ENCODE results near the gene TM9SF1.

TM9SF1 gene

DNA sequence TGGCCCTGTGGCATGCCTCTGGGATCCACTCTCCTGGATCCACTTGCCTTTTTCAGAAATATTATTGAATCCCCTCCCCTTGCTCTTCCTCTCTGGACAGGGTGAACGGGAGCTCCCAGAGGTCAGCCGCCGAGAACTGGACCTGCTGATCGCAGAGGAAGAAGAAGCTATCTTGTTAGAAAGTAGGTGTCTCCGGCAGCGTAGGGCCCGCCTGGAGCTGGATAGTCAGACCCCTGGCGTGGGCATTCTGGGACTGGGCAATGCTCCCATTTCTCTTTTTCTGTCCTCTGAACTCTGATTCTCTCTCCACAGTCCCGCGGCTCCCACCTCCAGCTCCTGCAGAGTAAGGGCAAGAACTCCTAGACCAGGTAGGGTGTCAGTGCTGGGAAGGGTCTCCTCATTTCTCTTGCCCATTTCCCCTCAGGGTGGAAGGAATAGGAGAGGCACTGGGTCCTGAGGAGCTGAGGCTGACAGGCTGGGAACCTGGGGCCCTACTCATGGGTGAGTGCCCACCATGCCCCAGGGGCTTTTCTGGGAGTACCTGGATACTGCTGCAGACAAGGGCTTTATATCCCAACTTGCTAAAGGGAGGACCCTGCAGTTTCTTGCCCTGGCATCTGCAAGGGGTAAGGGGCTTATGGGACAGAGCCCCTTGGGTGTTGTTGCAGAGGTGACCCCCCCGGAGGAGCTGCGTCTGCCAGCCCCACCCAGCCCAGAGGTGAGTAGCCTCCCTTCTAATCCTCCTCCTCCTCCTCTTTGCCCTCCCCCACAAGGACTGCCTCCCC, 18.0 kb downstream of the TM9SF1 start:
- DNase-seq: no peak

DNA sequence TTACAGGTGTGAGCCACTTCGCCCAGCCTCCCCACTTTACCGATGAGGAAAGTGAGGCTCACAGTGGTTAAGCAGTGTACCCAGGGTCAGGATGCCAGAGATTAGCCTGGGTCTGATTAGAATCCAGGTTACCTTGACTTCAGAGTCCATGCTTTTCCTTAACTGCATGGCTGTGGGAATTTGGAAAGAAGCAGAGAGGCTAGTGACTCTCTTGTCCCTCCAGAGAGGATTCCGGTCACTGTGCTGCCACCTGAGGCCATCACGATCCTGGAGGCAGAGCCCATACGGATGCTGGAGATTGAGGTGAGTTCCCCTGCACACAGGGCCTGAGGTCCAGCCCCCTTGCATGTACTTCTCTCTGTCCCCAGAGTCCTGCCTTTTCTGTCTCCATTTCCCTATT, 18.6 kb downstream of the TM9SF1 start:
- DNase-seq: no peak

DNA sequence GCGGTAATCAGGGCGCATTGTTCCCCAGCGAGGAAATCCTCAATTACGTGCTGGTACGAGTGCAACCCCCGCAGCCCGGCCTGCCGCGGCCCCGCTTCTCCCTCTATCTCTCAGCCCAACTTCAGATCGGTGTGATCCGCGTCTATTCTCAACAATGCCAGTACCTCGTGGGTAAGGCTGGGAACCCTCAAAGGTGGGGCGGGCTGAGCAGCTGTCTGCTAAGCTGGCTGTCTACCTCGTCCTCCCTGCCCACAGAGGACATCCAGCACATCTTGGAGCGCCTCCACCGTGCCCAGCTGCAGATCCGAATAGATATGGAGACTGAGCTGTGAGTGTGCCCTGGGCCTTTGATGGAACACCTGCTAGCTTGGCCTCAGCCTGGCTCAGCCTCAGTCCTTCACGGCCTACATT, 22.4 kb downstream of the TM9SF1 start:
- no peak for DNase-seq

DNA sequence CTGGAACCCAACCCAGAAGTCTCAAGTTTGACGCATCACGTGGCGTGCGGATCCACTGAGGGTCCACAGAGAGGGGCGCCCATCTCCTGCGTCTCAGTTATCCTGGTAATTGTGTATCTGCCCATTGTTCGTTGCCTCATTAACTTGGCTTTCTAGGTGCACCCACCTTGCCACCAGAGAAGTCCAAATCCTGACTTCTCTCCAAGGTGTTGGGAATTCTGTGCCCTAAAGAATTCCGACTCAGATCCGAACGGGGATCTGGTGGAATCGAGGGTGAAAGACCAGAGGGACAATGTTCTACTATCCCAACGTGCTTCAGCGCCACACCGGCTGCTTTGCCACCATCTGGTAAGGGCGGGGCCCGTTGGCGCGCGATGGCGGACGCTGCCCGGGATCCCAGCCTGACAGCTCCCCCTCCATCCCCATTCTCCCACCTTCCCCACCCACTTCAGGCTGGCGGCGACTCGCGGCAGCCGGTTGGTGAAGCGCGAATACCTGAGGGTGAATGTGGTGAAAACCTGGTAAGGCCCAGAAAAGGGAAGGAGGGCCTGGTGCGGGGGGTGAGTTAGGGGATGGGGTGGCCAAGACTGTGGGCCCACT, 22.9 kb downstream of the TM9SF1 start:
- DNase-seq: no peak

DNA sequence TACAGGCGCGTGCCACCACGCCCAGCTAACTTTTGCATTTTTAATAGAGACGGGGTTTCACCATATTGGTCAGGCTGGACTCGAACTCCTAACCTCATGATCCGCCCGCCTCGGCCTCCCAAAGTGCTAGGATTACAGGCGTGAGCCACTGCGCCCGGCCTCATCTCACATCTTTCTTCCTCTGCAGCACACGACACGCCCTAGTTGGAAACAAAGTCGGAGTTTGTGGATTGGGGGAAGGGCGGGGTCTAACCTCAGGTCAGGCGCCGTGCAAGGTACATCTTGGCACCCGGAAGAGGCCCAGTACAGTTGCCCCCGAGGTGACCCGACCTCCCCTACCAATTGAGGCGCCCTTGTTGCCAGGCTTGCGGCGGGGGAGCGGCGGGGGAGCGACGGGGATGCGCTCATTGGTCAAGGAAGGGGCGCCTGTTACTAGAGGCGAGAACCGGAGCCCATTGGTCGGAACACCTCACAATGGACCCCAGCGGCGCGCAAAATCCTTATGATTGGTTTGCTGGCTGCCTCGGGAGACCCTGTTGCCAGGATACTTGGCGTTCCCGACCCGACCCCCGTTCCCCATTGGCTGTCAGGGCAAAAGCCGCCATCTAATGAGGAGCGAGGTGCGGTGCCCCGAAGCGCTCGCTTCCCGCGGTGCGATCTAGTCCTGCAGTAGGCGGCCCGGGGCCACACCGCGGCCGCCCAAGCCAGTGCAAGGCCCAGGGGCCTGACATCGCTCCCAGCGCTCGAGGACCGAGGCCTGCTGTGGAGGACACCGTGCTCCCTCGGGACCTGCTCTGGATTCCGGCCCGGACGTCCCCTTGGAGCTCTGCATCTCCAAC, 23.6 kb downstream of the TM9SF1 start, which contains the start of gene REC8:
Gene REC8 (plus strand): TSS at position 659 of the 839 bp plus-strand sequence. CDS start 473 bp downstream, outside the sequence.
- DNase-seq: peak; percentile 74

DNA sequence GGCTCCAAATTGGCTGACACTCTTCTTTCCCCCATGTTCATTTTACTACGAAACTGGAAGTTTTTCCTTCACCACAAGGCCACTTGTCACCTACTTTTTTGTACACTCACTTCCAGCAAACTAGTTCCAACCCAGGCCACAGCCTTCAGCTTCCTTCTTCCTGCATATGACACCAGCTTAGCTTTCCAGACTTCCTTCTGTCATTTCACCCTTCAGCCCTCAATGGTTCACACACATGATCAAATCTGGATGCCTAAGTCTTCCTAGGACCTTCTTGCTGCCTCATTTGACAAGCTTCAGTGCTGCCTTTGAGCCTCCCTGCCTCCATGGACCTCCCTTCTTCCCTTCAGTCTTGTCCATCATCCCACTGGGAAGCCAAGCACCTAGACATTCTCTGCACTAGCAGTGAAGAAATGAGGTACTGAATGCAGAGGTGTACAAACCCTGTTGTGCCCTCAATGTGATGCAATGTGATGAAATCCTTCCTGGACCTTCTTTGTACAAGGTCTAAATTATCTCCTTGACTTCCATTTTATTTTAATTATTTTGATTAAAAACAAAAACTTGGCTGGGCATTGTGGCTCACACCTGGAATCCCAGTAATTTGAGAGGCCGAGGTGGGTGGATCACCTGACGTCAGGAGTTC, 27.6 kb downstream of the TM9SF1 start:
- DNase-seq: no peak

DNA sequence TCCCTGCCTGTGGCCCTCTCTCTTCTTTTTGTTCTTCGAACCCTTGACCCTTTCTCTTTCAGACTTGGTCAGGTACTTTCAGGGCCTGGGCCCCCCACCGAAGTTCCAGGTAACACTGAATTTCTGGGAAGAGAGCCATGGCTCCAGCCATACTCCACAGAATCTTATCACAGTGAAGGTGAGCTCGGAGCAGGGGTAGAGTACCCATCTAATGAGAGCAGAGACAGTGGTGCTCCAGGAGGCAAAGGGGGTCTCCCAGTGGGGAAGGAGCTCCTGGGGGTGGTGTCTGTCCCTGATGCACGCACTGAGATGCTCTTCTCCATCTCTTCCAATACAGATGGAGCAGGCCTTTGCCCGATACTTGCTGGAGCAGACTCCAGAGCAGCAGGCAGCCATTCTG, 29.5 kb downstream of the TM9SF1 start:
- DNase-seq: no peak

DNA sequence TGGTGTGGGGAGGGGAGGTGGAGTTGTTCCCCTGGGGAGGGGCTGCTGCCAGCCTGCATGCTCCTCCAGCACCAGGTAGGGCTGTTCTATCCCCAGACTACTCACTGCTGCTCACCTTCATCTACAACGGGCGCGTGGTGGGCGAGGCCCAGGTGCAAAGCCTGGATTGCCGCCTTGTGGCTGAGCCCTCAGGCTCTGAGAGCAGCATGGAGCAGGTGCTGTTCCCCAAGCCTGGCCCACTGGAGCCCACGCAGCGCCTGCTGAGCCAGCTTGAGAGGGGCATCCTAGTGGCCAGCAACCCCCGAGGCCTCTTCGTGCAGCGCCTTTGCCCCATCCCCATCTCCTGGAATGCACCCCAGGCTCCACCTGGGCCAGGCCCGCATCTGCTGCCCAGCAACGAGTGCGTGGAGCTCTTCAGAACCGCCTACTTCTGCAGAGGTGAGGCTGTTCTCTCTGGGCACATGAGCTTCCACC, 30.7 kb downstream of the TM9SF1 start:
- DNase-seq: no peak

DNA sequence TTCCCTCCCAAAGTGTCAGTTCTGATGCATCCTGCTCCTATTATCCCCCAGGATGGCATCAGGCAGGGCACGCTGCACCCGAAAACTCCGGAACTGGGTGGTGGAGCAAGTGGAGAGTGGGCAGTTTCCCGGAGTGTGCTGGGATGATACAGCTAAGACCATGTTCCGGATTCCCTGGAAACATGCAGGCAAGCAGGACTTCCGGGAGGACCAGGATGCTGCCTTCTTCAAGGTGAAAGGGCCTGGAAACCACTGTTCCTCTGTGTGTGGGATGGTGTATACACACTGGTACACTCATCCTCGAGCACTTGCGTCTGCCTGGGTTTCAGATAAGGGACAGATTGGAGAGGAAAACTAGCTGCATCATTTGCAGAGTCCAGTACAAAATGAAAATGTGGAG, 33.1 kb downstream of the TM9SF1 start:
- DNase-seq: no peak

DNA sequence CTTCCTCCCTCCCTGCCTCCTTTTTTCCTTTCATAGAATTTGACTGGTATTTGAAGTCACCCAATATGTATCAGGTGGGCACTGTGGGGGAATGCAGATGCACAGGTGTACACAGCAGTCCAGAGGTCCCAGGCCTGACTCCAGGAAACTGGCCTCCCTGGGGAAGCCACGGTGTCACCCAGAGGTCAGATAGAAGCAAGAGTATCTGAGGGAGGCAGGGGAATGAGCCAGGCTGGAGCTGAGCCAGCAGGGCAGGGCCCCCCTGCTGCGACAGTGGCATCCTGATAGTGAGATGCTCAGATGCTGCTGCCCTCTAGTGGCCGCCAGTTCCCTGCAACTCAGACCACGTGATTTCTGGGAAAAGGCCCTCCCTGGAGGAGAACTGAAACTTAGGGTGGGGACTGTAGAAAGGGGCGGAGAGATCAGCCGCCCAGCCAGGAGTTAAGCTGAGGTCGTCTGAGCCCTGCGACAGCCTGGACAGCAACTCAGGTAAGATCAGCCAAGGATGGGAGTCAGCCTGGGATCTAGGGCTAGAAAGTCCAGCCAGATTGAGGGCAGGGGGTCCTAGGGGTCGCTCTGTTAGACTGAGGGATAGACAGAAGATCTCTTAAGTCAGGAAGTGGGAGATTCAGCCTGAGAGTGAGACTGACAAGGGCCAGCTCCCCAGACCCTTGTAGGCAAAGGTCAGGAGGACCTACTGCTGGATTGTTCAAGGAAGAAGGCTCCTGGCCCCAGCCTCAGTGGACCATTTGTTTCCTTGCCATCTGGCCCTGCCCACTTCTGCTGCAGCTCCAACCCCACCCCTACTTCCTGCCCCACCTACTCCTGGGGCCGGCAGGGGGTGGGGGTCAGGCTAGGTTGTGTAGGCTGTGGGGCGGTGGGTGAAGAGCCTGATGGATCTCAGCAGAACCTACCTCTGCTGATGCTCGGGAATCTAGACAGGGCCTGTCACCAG, 34.1 kb downstream of the TM9SF1 start, which contains the start of gene IRF9:
Gene IRF9 (plus strand): TSS at position 416 of the 955 bp plus-strand sequence. CDS start 880 bp downstream, outside the sequence.
- peak; percentile 99 for DNase-seq

DNA sequence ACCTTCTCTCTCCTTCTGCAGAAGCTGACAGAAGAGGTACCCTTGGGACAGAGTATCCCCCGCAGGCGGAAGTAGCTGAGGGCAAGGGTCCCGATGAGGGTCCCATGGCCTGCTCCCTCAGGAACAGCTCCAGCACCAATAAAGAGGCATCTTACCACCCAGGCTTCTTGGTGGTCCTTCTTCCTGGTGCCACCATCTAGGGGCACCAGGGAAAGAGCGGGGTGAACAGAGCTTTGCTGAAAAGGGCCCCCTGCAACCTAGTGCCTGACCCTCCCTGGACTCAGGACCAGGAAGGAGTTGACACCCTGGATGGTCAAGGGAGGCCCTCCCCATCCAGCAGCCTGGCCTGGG, 34.8 kb downstream of the TM9SF1 start:
- DNase-seq: no peak

DNA sequence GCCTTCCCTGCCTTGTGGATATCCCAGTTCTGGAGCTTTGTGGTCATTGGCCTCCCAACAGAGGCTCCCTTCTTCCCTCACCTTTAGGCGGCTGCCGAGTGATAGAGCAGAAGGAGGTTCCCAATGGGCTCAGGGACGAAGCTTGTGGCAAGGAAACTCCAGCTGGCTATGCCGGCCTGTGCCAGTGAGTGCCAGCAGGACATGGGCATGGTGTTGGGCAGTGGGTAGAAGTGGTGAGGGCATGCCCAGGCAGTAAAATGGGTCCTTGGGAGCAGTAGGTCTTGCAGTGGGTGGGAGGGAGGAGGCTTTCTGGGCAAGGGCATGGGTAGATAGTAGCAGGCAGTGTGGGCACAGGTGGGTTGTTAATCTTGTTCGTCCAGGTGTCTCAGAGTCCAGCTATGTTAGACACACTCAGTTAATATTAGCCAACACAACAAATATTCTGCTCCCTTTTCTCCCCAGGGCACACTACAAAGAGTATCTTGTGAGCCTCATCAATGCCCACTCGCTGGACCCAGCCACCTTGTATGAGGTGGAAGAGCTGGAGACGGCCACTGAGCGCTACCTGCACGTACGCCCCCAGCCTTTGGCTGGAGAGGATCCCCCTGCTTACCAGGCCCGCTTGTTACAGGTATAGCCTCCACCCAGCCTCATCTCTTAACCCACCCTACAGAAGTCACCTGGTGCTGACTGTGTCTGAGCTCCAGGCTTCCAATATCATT, 35.3 kb downstream of the TM9SF1 start:
- DNase-seq: no peak

DNA sequence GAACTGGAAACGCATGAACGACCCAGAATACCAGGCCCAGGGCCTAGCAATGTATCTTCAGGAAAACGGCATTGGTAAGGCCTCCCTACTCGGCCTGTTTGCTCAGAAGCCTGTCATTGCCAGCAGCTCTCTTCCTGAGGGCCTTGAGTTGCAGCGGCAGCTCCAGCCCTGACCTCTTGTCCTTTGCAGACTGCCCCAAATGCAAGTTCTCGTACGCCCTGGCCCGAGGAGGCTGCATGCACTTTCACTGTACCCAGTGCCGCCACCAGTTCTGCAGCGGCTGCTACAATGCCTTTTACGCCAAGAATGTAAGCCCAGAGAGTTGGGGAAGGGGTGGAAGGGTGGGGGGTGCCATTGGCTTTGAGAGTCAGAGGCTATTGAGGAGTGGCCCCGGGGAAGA, 37.9 kb downstream of the TM9SF1 start:
- no peak for DNase-seq

DNA sequence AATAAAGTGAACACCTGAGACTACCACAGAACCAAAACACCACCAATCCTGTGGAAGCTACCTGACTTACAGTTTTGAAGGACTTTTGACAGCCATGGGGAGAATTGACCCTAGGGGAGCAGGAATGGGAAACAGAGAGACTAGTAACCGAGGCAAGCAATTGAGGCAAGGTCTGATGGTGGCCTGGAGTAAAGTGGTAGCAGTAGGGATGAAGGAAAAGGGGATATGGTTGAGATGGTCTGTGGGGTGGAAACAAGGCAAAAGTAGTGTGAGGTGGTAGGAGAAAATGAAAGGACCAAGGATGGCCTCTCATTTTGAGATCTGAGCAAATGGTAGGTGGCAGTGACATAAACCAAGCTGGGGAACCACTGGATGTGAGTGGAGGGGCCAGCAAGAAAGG, 38.4 kb downstream of the TM9SF1 start:
- no peak for DNase-seq

DNA sequence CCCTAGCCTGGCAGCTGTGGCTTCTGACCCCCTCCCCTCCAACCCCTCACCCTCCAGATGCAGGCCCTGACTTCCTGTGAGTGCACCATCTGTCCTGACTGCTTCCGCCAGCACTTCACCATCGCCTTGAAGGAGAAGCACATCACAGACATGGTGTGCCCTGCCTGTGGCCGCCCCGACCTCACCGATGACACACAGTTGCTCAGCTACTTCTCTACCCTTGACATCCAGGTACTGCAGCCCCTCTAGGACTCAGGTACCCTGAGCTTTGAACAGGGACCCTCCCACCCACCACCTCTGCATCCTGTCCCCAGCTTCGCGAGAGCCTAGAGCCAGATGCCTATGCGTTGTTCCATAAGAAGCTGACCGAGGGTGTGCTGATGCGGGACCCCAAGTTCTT, 40.1 kb downstream of the TM9SF1 start:
- DNase-seq: no peak

DNA sequence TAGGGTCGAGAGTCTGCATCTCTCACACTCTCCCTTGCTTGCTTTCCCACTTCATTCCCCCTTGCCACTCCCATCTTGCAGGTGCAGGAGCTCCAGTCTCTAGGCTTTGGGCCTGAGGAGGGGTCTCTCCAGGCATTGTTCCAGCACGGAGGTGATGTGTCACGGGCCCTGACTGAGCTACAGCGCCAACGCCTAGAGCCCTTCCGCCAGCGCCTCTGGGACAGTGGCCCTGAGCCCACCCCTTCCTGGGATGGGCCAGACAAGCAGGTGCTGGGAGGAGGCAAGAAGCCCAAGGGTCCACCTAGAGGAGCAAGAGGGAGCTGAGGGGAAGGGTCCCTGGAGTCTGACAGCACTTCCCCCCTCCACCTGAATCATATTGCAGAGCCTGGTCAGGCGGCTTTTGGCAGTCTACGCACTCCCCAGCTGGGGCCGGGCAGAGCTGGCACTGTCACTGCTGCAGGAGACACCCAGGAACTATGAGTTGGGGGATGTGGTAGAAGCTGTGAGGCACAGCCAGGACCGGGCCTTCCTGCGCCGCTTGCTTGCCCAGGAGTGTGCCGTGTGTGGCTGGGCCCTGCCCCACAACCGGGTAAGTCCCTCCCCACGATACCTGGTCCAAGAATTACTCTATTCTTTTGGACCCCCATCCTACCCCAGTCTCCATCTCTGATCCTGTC, 43.7 kb downstream of the TM9SF1 start:
- no peak for DNase-seq

DNA sequence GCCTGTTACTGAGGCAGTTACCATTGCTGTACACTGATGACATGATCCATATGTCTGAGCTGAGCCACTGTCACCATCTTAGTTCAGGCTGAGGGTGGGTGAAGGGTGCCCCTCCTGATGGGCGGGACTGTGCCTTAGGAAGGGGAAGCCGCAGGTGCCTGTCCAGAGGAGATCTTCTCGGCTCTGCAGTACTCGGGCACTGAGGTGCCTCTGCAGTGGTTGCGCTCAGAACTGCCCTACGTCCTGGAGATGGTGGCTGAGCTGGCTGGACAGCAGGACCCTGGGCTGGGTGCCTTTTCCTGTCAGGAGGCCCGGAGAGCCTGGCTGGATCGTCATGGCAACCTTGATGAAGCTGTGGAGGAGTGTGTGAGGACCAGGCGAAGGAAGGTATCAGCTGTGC, 44.2 kb downstream of the TM9SF1 start:
- no peak for DNase-seq

DNA sequence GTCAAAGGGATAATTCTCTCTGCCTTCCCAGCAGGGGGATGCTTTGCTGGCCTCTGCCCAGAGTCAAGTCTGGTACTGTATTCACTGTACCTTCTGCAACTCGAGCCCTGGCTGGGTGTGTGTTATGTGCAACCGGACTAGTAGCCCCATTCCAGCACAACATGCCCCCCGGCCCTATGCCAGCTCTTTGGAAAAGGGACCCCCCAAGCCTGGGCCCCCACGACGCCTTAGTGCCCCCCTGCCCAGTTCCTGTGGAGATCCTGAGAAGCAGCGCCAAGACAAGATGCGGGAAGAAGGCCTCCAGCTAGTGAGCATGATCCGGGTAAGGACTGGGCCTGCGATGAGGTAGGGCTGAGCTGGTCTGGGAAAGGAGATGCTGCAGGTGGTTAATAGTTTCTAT, 44.7 kb downstream of the TM9SF1 start:
- DNase-seq: no peak

DNA sequence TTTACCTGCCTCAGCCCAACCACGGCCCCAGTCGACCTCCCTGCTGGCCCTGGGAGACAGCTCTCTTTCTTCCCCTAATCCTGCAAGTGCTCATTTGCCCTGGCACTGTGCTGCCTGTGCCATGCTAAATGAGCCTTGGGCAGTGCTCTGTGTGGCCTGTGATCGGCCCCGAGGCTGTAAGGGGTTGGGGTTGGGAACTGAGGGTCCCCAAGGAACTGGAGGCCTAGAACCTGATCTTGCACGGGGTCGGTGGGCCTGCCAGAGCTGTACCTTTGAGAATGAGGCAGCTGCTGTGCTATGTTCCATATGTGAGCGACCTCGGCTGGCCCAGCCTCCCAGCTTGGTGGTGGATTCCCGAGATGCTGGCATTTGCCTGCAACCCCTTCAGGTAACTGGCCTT, 45.2 kb downstream of the TM9SF1 start:
- DNase-seq: no peak

DNA sequence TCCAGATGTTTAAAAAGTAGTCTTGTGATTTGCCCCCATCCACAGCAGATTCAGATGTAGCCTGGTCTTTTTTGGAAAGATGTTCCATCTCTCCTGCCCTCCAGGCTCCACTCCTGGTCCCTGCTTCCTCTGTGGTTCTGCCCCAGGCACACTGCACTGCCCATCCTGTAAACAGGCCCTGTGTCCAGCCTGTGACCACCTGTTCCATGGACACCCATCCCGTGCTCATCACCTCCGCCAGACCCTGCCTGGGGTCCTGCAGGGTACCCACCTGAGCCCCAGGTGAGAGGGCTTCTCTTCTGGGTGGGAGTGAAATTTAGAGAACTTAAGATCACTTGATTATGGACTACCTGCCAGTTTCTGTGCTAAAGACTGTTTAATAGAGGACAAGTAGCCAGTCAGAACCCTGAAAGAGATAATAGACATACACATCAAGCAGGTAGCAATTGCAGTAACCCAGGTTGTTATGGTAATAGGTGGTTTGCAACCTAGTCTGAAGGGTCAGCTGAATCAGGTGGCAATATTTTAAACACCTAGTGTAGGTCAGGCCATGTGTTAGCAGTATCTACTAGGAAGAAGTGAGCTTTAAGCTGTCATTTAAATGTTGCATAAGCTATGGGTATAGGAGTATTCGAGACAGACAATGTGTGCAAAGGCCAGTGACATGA, 45.8 kb downstream of the TM9SF1 start:
- DNase-seq: no peak
